Loucy (cell line): ENCODE measurements around the gene RAB11FIP3.

Experiments
- EZH2phosphoT487 ChIP-seq: fragments of 200-600 bp; IDR thresholded peaks from 2 replicates; pipeline ENCODE4 v1.6.1; 2018; ENCODE audit warnings: antibody characterized with exemption, mild to moderate bottlenecking, moderate library complexity, borderline replicate concordance
- TF ChIP-seq, protein P1 (sequence below): fragments of 200-600 bp; sonication (generic); conservative IDR thresholded peaks from 2 replicates; pipeline ENCODE4 v1.5.1; 2014; ENCODE audit warnings: mild to moderate bottlenecking, antibody characterized with exemption, low read length

DNA sequence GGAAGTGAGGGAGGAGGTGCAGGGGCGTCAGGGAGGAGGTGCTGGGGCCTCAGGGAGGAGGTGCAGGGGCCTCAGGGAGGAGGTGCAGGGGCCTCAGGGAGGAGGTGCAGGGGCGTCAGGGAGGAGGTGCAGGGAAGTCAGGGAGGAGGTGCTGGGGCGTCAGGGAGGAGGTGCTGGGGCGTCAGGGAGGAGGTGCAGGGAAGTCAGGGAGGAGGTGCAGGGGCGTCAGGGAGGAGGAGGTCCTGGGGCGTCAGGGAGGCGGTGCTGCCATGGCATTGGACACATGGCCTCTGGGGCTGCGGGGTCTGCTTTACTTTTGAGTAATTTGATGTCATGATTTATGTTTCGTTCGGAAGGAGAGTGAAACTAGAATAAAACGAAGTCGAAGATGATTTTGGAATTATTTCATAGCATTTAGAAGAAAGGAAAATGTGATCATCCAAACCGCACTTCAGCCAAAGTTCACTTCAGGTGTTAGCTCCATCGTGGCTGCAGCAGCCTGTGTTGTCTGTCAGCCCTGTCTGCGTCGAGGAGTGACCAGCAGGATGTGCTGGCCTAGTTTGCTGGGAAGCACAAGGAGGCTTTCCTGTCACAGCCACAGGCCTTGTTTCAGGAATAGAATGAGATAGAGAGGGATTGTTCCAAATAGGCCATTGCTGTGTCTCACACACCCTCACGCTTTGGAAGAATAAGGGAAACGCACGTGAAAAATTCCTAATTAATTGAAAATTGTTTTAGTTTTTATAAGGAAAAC, 42.8 kb downstream of the RAB11FIP3 start:
- TF ChIP-seq, protein P1, sequence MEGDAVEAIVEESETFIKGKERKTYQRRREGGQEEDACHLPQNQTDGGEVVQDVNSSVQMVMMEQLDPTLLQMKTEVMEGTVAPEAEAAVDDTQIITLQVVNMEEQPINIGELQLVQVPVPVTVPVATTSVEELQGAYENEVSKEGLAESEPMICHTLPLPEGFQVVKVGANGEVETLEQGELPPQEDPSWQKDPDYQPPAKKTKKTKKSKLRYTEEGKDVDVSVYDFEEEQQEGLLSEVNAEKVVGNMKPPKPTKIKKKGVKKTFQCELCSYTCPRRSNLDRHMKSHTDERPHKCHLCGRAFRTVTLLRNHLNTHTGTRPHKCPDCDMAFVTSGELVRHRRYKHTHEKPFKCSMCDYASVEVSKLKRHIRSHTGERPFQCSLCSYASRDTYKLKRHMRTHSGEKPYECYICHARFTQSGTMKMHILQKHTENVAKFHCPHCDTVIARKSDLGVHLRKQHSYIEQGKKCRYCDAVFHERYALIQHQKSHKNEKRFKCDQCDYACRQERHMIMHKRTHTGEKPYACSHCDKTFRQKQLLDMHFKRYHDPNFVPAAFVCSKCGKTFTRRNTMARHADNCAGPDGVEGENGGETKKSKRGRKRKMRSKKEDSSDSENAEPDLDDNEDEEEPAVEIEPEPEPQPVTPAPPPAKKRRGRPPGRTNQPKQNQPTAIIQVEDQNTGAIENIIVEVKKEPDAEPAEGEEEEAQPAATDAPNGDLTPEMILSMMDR: no peak
- TF ChIP-seq EZH2phosphoT487: no peak
